Measurements from ENCODE around the gene PPP2R2D. TPM values are rescaled to one million over a fixed set of nuclear protein-coding genes. Genes with fewer than 3 reads are reported as not detected.
"Not testable (repeated sequence)": the region's sequence is repeated elsewhere in the genome, so short reads cannot be mapped to it uniquely, and the experiment has no call there.

Gene PPP2R2D
- total RNA-seq, 1 donor from 2014 or later = 35.2 TPM

GRCh38 chr10:131946321-131946751 is 45.5 kb downstream of the PPP2R2D start:
- intact Hi-C loops (cut with micrococcal nuclease) = no loop called here

GRCh38 chr10:131946880-131947279 is 46.1 kb downstream of the PPP2R2D start:
- intact Hi-C loops (cut with micrococcal nuclease) = no loop called here

GRCh38 chr10:131947631-131948347 is 47.0 kb downstream of the PPP2R2D start:
- intact Hi-C loops (cut with micrococcal nuclease) = no loop called here

GRCh38 chr10:131948501-131948900 is 47.7 kb downstream of the PPP2R2D start:
- intact Hi-C loops (cut with micrococcal nuclease) = no loop called here

GRCh38 chr10:131949041-131949862 is 48.4 kb downstream of the PPP2R2D start:
- intact Hi-C loops (cut with micrococcal nuclease) = no loop called here

- intact Hi-C loops (cut with micrococcal nuclease) = not testable (repeated sequence)
Observed at GRCh38 chr10:131949908-131950307, 49.1 kb downstream of the PPP2R2D start.

GRCh38 chr10:131954356-131954965 is 53.7 kb downstream of the PPP2R2D start:
- intact Hi-C loops (cut with micrococcal nuclease) = no loop called here

- intact Hi-C loops (cut with micrococcal nuclease) = no loop called here
Observed at GRCh38 chr10:131955591-131956340, 55.0 kb downstream of the PPP2R2D start.

GRCh38 chr10:131959841-131960240 is 59.0 kb downstream of the PPP2R2D start:
- intact Hi-C loops (cut with micrococcal nuclease) = no loop called here

- intact Hi-C loops (cut with micrococcal nuclease) = no loop called here
Observed at GRCh38 chr10:131960631-131961046, 59.8 kb downstream of the PPP2R2D start.

- intact Hi-C loops (cut with micrococcal nuclease) = no loop called here
Observed at GRCh38 chr10:131961047-131961776, 60.4 kb downstream of the PPP2R2D start.

GRCh38 chr10:131961777-131962662 is 61.2 kb downstream of the PPP2R2D start:
- intact Hi-C loops (cut with micrococcal nuclease) = no loop called here

- intact Hi-C loops (cut with micrococcal nuclease) = no loop called here
Observed at GRCh38 chr10:131963350-131963749, 62.5 kb downstream of the PPP2R2D start.

GRCh38 chr10:131963811-131964210 is 63.0 kb downstream of the PPP2R2D start:
- intact Hi-C loops (cut with micrococcal nuclease) = no loop called here

GRCh38 chr10:131964298-131964697 is 63.5 kb downstream of the PPP2R2D start:
- intact Hi-C loops (cut with micrococcal nuclease) = no loop called here

- intact Hi-C loops (cut with micrococcal nuclease) = no loop called here
Observed at GRCh38 chr10:131968949-131969348, 68.1 kb downstream of the PPP2R2D start.

- intact Hi-C loops (cut with micrococcal nuclease) = loop anchor here (5.0 kb wide), 1 partner anchor 51 kb away; no protein-coding TSS in a partner anchor
Observed at GRCh38 chr10:131970946-131971345, 70.1 kb downstream of the PPP2R2D start.

- intact Hi-C loops (cut with micrococcal nuclease) = loop anchor here (5.0 kb wide), 1 partner anchor 51 kb away; no protein-coding TSS in a partner anchor
Observed at GRCh38 chr10:131971591-131971990, 70.8 kb downstream of the PPP2R2D start.

- intact Hi-C loops (cut with micrococcal nuclease) = loop anchor here (1.0 to 5.0 kb wide), 3 partner anchors 9 to 72 kb away; partner anchors contain the start of genes BNIP3 and PPP2R2D
Observed at GRCh38 chr10:131972474-131973071, 71.8 kb downstream of the PPP2R2D start.
